OCI-M1 (cell line): ENCODE data around the gene SLC25A42.
"Not testable (repeated sequence)": the region's sequence is repeated elsewhere in the genome, so short reads cannot be mapped to it uniquely, and the experiment has no call there.

Experiments
- DNase-seq: peaks from one replicate; lab custom pipeline; 2025; lab: John Stamatoyannopoulos, UW

SLC25A42 gene

GRCh38 chr19:19135713-19136112 is 71.9 kb downstream of the SLC25A42 start:
- not testable (repeated sequence) for DNase-seq

DNA sequence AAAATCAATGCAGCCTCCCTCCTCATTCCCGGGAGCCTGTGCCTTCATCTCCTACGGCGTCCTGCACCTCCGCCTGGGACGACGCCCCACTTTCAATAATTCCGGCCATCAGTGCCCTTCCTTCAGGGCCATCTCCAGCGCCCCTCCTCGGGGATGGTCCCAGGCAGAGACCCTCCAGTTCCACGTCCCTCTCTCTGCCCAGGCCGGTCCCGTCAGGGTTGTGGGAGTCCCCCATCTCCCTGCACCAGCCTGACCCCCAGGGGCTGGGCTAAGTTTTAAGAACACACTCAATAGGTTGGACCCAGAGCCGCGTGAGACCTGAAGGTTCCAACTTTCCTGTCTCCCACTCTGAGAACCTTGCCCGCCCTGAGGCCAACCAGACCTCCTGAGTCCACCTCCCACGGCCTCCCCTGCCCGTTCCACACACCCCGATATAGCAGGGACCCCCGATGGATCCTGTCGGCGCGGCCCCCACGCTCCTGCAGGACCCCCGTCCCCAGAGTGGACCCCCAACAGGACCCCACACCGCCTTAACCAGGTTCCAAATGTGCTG is 73.8 kb downstream of the SLC25A42 start:
- peak; percentile 23 for DNase-seq

GRCh38 chr19:19138109-19138981 is 74.6 kb downstream of the SLC25A42 start, which contains the start of gene TMEM161A:
TMEM161A (minus strand) TSS chr19:19138478; CDS start chr19:19138428, 50 bp downstream.
- DNase-seq = peak; percentile 98

- DNase-seq = no peak
Measured at GRCh38 chr19:19139876-19140229, 76.1 kb downstream of the SLC25A42 start.

DNA sequence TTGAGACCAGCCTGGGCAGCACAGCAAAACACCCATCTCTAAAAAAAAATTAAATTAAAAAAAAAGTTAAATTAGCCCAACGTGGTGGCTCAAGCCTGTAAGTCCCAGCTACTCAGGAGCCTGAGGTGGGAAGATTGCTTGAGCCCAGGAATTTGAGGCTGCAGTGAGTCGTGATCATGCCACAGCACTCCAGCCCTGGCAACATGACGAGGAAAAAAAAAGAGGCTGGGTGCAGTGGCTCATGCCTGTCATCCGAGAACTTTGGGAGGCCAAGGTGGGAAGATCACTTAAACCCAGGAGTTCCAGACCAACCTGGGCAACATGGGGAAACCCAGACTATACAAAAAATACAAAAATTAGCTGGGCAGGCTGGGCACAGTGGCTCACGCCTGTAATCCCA is 76.7 kb downstream of the SLC25A42 start:
- no peak for DNase-seq

DNA sequence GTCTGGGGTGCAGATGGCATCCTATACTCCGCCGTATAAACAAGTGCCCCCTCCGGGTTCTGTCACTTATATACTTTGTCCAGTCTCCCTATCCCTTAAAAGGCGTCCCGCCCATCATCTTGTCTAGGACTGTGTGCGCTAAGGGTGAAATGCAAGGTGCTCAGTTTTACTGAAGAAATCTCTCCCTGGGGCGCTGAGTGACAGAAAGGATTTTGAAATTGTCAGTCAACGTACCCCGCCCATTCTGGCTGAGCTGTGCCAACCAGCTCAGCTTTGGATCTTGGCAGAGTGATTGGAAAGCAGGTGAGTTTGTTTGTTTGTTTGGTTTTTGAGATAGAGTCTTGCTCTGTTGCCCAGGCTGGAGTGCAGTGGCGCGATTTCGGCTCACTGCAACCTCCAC is 78.6 kb downstream of the SLC25A42 start:
- no peak for DNase-seq

- DNase-seq = no peak
Measured at GRCh38 chr19:19145281-19145680, 81.5 kb downstream of the SLC25A42 start.

- DNase-seq = peak; percentile 87
Measured at GRCh38 chr19:19145684-19146608, 82.2 kb downstream of the SLC25A42 start.

DNA sequence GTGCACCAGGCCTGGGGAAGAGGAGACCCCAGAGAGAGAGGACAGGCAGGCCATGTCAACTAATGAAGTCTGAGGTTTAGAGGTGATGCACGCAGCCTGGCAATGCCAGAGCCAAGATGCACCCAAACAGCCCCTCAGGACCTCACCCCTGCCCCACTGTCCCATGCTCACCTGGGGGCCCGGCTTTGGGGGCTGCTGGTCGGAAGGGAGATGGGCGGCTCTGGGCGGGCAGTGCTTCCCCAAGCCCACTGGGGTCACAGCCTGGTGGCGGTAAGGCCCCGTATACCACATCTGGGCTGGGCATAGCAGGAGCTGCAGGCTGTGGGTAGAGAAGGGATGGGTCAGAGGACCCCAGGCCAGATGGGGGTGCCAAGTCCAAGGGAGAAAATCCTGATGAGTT is 83.1 kb downstream of the SLC25A42 start:
- DNase-seq = no peak

DNA sequence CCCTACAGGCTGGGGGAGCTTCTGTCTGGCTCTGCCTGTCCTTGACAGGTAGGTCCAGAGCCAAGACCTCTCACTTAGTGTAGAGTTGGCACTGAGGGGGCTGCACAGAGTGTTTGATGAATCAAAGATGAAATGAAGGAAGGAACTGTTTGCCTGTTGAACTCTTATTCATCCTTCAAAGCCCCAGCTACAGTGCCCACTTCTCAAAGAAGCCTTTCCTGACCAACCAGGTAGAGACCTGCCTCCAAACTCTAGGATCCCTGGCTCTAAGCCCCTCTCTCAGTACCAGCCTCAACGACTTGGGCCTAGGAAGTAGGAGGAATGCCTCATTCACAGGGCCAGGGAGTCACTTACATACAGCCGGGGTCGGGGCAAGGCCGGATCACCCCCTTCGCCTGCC is 83.5 kb downstream of the SLC25A42 start:
- DNase-seq = no peak

DNA sequence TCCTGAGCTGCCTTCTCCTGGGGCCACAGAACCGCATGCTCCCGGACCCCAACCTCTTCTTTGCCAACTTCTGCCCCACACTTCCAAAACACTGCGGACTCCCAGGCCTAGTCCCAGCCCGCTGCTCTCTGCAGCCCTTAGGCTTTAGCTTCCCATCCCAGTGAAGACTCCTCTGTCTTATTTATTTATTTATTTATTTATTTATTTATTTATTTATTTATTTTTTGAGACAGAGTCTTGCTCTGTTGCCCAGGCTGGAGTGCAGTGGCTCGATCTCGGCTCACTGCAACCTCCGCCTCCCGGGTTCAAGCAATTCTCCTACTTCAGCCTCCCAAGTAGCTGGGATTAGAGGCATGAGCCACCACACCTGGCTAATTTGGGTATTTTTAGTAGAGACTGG is 84.7 kb downstream of the SLC25A42 start:
- DNase-seq = not testable (repeated sequence)

- DNase-seq = no peak
Measured at GRCh38 chr19:19149435-19149834, 85.6 kb downstream of the SLC25A42 start.

- no peak for DNase-seq
Measured at GRCh38 chr19:19151418-19151817, 87.6 kb downstream of the SLC25A42 start.

GRCh38 chr19:19152668-19153384 is 89.0 kb downstream of the SLC25A42 start:
- DNase-seq = no peak

DNA sequence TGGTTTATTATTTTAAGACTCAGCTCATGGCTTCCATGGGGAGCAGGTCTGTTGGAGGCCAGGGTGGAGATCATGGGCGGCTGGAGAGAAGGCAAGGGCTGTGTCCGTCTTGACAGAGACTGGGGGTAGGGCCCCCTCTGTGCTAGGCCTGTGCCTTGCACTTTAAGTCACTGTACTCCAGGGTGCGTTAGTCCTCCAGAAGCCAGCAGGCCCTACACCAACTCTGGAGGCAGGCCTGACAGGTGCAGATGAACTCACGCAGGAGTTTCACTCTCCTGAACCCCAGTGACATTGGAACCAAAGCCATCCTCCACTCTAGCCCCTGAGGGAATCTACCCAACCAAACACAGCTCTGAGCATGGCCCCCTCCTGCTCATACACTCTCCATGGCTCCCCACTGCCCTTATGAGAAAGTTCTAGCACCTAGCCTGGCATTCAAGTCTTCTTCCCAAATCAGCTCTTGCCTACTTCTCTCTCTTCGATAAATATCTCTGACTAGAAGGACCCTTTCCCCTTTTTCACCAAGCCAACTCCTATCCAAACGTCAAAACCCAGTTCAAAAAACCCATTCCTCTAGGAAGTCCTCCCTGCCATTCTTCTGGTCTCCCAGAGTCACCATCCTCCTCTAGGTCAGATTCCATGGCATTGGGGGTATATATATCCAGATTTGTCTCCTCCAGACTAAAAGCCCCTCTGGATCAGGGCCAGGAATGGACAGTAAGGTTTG is 91.1 kb downstream of the SLC25A42 start:
- DNase-seq = no peak

GRCh38 chr19:19155495-19156219 is 91.9 kb downstream of the SLC25A42 start:
- DNase-seq = no peak

- DNase-seq = no peak
Measured at GRCh38 chr19:19157808-19158207, 94.0 kb downstream of the SLC25A42 start.

GRCh38 chr19:19159534-19159933 is 95.7 kb downstream of the SLC25A42 start:
- DNase-seq = no peak

DNA sequence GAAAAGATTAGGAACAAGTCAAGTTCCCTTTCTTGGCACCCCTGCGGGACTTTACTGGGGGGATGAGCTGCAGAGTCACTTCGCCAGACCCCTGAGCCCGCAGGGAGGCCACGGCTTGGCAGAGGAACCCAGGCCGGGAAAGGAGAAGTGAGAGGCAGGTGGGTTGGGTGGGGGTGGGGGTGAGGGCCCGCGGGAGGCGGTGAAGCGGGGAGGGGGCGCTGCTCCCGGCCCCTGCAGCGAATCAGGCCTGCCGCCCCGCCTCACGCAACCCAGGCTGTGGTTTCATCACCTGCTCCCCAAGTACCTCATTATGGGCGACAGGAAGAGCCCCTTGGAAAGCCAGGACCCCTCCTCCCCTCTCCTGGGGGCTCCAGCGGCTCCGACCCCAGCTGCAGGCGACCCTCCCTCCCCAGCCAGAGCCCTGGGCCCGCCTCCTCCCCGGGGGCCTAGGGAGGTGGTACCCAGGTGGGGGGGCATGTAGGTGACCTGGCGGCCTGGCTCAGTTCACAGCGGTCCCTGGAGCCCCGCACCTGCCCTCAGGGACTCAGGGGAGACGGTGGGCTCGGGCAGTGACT is 96.8 kb downstream of the SLC25A42 start:
- DNase-seq = no peak

DNA sequence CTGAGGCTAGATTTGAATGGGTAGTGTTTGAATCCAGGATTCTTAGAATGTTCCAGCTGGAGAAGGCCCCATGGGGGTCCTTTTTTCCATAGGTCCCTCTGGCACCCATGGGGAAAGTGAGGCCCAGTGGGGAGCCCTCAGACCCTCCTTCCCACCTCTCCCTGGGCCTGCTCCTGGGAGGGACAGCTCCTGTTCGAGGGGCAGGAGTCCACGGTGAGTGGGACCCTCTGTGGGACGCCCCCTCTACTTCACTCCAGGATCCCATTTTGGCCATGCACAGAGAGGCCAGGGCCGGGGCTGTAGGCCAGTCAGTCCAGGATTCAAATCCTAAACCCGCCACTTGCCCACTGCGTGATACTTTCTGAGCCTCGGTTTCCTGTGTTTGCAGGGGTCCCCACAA is 98.7 kb downstream of the SLC25A42 start:
- DNase-seq = no peak
